Stimulated activated CD4-positive, alpha-beta T cell treated with anti-CD3 and anti-CD28 coated beads, Interleukin-1b, Interleukin-23, amount 100 ng/mL, for 4 hours (primary cell): Measurements from ENCODE around the gene C2orf42.
"Not testable (repeated sequence)": the region's sequence is repeated elsewhere in the genome, so short reads cannot be mapped to it uniquely, and the experiment has no call there.

Source experiments
- DNase-seq, 2 donors: peaks; one replicate each; pipeline ENCODE4 v3.0.0-alpha.2; 2020; ENCODE audit warnings: low read depth in 2 of 2

Gene C2orf42

GRCh38 chr2:70131344-70132143 lies 59.3 kb downstream of the C2orf42 start:
- not testable (repeated sequence) for DNase-seq

DNA sequence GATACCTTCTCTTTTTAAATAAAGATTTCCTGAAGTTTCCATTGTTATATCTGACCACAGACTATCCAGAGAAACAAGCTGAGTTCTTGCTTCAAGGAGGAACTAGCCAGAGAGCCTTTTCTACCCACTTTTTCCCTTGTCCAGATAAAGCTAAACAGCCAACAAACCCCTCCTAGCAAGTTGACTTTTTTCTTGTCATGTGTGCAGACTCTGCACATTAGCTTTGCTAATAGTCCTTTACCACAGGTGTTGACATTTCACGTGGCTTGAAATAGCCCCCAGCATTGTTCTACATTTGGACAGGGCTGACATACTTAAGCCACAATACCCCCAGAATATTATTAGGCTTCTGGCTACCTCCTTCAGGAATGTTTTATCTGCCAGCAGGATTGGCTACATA lies 62.8 kb downstream of the C2orf42 start:
- DNase-seq, result no peak

GRCh38 chr2:70126413-70126812 lies 64.4 kb downstream of the C2orf42 start:
- no peak for DNase-seq

DNA sequence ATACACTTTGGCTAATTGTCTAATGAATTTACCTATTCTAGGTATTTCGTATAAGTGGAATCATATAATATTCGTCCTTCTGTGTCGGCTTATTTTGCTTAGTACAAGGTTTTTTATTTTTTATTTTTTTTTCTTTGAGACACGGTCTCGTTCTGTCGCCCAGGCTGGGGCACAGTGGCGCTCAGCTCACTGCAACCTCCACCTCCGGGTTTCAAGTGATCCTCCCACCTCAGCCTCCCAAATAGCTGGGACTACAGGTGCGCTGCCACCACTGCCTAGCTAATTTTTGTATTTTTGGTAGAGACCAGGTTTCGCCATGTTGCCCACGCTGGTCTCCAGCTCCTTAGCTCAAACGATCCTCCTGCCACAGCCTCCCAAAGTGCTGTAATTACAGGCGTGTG lies 65.3 kb downstream of the C2orf42 start:
- DNase-seq, result no peak

DNA sequence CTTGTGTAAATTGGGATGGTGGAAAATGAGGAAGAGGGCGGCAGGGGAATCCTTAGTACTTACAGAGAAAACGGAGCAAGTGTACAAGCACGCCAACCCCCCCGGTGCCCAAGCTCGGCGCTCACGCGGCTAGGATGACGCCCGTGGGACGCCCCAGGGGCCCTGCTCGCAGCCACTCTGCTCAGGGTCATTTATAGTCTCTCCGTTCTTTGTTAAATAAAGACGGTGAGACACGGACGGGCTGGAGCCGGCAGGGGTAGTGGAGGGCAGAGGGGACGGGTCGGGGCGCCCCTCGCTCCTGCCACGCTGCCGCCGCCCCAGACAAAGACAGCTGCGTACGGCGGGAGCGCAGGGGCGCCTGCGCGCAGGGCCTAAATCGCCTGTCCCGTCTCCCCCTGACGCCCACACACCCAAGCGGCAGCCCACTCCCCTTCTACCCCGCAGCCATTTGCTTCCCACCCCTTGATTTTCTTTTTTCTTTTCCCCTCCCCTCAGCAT lies 65.8 kb downstream of the C2orf42 start:
- peak; percentile 57 to 58 for DNase-seq

DNA sequence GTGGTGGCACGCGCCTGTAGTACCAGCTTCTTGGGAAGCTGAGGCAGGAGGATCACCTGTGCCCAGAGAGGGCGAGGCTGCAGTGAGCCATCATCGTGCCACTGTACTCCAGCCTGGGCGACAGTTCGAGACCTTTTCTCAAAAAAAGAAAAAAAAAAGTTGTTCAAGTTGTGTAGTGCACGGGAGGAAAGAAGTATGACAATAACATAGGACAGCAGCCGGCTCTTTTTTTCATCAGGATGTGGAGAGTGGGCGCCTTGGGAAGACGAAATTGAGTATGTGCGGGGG lies 67.0 kb downstream of the C2orf42 start:
- no peak for DNase-seq

- DNase-seq, result no peak
Measured at GRCh38 chr2:70123051-70123828, 67.6 kb downstream of the C2orf42 start.

DNA sequence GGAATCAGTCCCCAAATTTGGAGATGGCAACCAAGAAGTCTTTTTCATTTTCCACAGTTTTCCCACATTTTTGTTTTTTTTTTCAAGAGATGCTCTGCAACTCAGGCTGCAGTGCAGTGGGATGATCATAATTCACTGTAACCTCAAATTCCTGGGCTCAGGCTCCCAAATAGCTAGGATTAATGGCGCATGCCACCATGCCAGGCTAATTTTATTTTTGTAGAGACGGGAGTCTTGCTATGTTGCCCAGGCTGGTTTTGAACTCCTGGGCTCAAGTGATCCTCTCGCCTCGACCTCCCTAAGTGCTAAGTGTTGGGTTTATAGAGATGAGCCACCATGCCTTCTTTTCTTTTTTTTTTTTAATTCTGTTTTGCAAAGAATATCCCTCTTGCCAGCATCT lies 68.3 kb downstream of the C2orf42 start:
- DNase-seq, result no peak

DNA sequence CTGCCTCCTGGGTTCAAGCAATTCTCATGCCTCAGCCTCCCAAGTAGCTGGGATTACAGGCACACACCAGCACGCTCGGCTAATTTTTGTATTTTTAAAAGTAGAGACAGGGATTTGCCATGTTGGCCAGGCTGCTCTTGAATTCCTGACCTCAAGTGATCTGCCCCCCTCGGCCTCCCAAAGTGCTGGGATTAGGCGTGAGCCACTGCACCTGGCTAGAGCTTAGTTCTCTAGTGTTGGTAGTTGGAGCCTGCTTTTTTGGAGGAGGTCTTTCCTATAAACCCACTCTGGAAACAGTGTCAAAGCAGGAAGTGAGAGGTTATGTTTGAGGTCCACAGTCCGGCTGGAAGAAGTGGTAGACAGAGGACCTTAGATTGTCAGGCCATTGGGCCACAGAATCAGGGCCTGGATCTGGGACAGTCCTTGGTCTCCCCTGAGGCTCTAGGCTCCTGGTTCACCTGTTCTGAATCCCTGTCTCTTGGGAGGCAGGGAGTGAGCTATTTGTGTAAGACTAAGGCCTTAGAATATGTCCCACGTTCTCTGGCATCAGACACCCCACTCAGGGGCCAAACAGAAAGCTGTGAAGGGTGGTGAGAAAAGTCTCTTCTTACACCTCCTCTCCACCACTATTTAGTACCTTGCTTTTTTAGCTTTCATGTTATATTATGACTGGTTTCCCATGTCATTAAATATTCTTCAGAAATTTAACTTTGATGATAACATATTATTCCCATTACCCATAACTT lies 69.0 kb downstream of the C2orf42 start:
- no peak for DNase-seq

GRCh38 chr2:70118798-70119454 lies 71.9 kb downstream of the C2orf42 start:
- no peak for DNase-seq

GRCh38 chr2:70116936-70117552 lies 73.8 kb downstream of the C2orf42 start:
- no peak for DNase-seq

DNA sequence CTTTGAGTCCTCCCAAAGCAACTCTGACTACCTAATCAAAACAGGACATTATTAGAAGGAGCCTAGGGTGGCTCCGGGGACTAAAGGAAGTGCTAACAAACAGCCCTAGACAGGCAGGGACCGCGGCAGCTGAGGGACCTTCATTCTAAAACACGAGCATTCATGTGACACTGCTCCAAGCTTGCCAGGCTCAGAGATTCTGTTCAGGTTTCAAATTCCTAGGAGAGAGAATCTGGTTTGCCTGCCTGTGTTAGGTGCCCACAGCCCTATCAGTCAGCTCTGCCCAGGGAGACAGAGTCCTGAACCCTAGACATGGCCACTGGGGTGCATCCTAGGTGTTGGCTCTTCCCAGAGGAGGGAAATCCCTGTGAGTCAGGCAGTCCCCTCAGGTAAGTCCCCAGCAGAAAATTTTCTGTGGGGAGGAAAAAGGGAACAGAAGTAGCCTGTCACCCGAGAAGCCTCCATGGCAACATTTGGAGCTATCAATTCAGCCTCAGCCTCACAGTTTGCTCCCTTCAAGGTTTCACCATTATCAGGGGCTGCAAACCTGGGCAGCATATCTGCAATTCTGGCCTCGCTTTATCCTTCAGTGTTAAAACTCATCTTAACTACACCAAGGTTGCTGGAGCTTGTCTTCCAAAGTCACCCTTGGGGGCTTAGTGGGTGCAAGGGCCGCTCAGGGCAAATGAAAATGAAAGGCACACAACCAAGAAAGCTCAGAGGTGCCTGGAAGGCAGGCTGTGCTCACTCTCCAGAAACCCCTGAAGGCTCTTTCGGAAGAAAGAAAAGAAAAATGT lies 75.0 kb downstream of the C2orf42 start:
- DNase-seq, result no peak

- no peak for DNase-seq
Measured at GRCh38 chr2:70113359-70114070, 77.3 kb downstream of the C2orf42 start.

DNA sequence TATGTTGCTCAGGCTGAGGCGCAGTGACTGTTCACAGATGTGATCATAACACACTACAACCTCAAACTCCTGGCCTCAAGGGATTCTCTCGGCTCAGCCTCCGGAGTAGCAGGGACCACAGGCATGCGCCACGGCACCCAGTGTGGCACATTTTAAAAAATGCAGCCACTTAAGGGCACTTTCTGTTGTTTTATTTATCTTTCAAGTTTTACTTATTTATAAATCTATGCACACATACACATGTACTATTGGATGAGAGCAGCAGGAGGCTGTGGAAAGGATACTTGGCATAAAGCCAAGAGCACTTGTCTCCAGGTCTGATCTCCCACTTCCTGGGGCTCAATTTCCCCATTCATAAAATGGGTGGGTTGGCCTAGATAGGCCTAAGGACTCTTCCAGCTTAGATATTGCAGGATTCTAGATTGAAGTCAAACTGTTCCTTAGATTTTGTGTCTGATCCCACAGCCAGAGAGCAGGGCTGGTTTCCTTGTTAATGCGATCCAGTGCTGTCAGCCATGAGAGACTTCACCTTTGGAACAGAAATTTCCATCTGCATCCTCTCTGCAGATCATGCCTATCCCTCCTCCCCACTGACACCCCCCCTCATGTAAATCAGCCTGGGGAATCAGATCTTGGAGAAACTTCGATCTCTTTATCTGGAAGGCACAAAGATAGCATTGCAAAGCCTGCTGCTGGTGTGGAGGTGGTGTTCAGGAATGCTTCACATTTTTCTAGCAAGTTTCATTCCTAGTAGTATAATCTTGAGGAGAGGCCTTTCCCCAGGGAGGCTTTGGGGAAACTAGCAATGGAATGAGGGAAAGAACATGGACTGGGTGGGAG lies 78.8 kb downstream of the C2orf42 start:
- no peak for DNase-seq

DNA sequence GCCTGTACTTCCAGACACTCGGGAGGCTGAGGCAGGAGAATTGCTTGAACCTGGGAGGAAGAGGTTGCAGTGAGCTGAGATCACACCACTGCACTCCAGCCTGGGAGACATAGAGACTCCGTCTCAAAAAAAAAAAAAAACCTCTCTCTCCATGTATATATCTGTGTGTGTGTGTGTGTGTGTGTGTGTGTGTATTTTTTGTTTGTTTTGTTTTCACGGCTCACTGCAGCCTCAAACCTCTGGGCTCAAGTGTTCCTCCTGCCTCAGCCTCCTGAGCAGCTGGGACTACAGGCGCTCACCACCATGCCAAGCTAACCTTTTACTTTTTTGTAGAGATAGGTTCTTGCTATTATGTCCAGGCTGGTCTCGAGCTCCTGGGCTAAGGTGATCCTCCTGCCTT lies 80.4 kb downstream of the C2orf42 start:
- DNase-seq, result not testable (repeated sequence)

DNA sequence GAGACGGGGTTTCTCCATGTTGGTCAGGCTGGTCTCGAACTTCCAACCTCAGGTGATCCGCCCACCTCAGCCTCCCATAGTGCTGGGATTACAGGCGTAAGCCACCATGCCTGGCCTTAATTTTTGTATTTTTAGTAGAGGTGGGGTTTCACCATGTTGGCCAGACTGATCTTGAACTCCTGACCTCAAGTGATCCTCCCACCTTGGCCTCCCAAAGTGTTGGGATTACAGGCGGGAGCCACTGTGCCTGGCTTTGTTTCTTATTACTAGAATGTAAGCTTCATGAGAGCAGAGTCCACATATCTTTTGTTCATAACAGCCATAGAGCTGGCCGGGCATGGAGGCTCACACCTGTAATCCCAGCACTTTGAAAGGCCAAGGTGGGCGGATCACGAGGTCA lies 84.7 kb downstream of the C2orf42 start:
- not testable (repeated sequence) for DNase-seq

DNA sequence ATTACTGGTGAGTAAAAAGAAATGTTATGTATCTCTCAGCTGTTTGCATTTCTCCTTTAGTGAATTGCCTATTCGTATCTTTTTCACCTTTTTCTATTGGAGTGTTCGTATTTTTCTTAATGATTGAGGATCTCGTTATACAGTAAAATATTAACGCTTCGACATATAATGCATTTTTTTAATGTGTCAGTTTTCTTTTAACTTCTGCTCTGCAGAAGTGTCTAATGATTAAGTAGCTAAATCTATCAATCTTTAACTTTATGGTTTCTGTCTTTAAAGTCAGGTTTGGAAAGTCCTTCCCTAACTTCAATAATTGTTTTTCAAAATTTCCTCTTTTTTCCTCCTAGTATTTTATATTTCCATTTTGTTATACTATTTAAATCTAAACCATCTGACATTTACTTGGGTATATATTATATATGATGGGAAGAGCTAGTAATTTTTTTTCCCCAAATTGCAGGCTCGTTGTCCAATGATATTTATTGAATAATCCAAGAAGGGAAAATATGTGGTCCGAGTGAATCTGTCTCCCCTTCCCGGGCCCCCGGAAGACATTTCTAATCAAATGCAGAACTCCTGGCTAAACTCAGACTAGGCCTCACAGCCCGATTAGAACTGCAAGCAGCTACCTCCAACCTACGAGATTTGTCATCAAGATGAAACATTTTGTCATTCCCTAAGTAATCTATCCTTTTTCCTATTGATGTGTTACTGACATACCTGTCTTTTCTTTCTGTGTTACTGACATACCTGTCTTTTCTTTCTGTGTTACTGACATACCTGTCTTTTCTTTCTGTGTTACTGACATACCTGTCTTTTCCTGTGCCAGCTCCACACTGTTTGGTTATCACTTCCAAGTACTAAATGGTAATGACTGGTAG lies 86.3 kb downstream of the C2orf42 start:
- no peak for DNase-seq

GRCh38 chr2:70103531-70104061 lies 87.2 kb downstream of the C2orf42 start:
- DNase-seq, result no peak
